ENCODE results near the gene AMBP.

Gene AMBP

GRCh38 chr9:114056527-114056926 lies 21.6 kb downstream of the AMBP start:
- Histone ChIP-seq H3K4me3 (ENCODE audit: low read depth, low read length) (no peak overlapping the region), H3K27ac (ENCODE audit: low read depth, low read length) (no peak overlapping the region), H2AFZ (ENCODE audit: low read length, unreplicated experiment) (no peak overlapping the region), H3K4me1 (ENCODE audit: control insufficient read depth, insufficient read depth, low read length, unreplicated experiment) (no peaks in the 10 kb centered on the region), H3K79me2 (ENCODE audit: control insufficient read depth, insufficient read depth, low read length, unreplicated experiment) (no peaks in the 10 kb centered on the region), H3K27me3 (ENCODE audit: insufficient read depth, low read length) (no peaks in the 10 kb centered on the region), H3K36me3 (ENCODE audit: insufficient read depth, low read length) (no peaks in the 10 kb centered on the region)

- H2AFZ ChIP-seq (ENCODE audit: low read length, unreplicated experiment), result no peak overlapping the region
- H3K4me3 ChIP-seq (ENCODE audit: low read depth, low read length), result no peak overlapping the region
- no peaks in the 10 kb centered on the region for H3K79me2 ChIP-seq (ENCODE audit: control insufficient read depth, insufficient read depth, low read length, unreplicated experiment)
- no peaks in the 10 kb centered on the region for H3K4me1 ChIP-seq (ENCODE audit: control insufficient read depth, insufficient read depth, low read length, unreplicated experiment)
- no peaks in the 10 kb centered on the region for H3K27me3 ChIP-seq (ENCODE audit: insufficient read depth, low read length)
- no peak overlapping the region for H3K27ac ChIP-seq (ENCODE audit: low read depth, low read length)
- no peaks in the 10 kb centered on the region for H3K36me3 ChIP-seq (ENCODE audit: insufficient read depth, low read length)
Observed at GRCh38 chr9:114055894-114056293, 22.2 kb downstream of the AMBP start.

GRCh38 chr9:114055061-114055460 lies 23.0 kb downstream of the AMBP start:
- H3K4me1 ChIP-seq (ENCODE audit: control insufficient read depth, insufficient read depth, low read length, unreplicated experiment), result no peaks in the 10 kb centered on the region
- H2AFZ ChIP-seq (ENCODE audit: low read length, unreplicated experiment), result no peak overlapping the region
- no peaks in the 10 kb centered on the region for H3K27me3 ChIP-seq (ENCODE audit: insufficient read depth, low read length)
- no peak overlapping the region for H3K4me3 ChIP-seq (ENCODE audit: low read depth, low read length)
- no peaks in the 10 kb centered on the region for H3K79me2 ChIP-seq (ENCODE audit: control insufficient read depth, insufficient read depth, low read length, unreplicated experiment)
- H3K27ac ChIP-seq (ENCODE audit: low read depth, low read length), result no peak overlapping the region
- no peaks in the 10 kb centered on the region for H3K36me3 ChIP-seq (ENCODE audit: insufficient read depth, low read length)

GRCh38 chr9:114054191-114054690 lies 23.9 kb downstream of the AMBP start:
- H3K4me1 ChIP-seq (ENCODE audit: control insufficient read depth, insufficient read depth, low read length, unreplicated experiment), result no peaks in the 10 kb centered on the region
- H3K27ac ChIP-seq (ENCODE audit: low read depth, low read length), result no peak overlapping the region
- no peak overlapping the region for H2AFZ ChIP-seq (ENCODE audit: low read length, unreplicated experiment)
- no peaks in the 10 kb centered on the region for H3K36me3 ChIP-seq (ENCODE audit: insufficient read depth, low read length)
- no peak overlapping the region for H3K4me3 ChIP-seq (ENCODE audit: low read depth, low read length)
- H3K79me2 ChIP-seq (ENCODE audit: control insufficient read depth, insufficient read depth, low read length, unreplicated experiment), result no peaks in the 10 kb centered on the region
- H3K27me3 ChIP-seq (ENCODE audit: insufficient read depth, low read length), result no peaks in the 10 kb centered on the region

- no peaks in the 10 kb centered on the region for H3K27me3 ChIP-seq (ENCODE audit: insufficient read depth, low read length)
- H3K4me1 ChIP-seq (ENCODE audit: control insufficient read depth, insufficient read depth, low read length, unreplicated experiment), result no peaks in the 10 kb centered on the region
- no peak overlapping the region for H3K27ac ChIP-seq (ENCODE audit: low read depth, low read length)
- H2AFZ ChIP-seq (ENCODE audit: low read length, unreplicated experiment), result no peak overlapping the region
- no peaks in the 10 kb centered on the region for H3K79me2 ChIP-seq (ENCODE audit: control insufficient read depth, insufficient read depth, low read length, unreplicated experiment)
- H3K4me3 ChIP-seq (ENCODE audit: low read depth, low read length), result no peak overlapping the region
- no peaks in the 10 kb centered on the region for H3K36me3 ChIP-seq (ENCODE audit: insufficient read depth, low read length)
Observed at GRCh38 chr9:114053246-114054005, 24.7 kb downstream of the AMBP start.

GRCh38 chr9:114051706-114052105 lies 26.4 kb downstream of the AMBP start:
- no peaks in the 10 kb centered on the region for H3K4me1 ChIP-seq (ENCODE audit: control insufficient read depth, insufficient read depth, low read length, unreplicated experiment)
- H2AFZ ChIP-seq (ENCODE audit: low read length, unreplicated experiment), result no peak overlapping the region
- H3K36me3 ChIP-seq (ENCODE audit: insufficient read depth, low read length), result no peaks in the 10 kb centered on the region
- H3K27me3 ChIP-seq (ENCODE audit: insufficient read depth, low read length), result no peaks in the 10 kb centered on the region
- H3K79me2 ChIP-seq (ENCODE audit: control insufficient read depth, insufficient read depth, low read length, unreplicated experiment), result no peaks in the 10 kb centered on the region
- no peak overlapping the region for H3K4me3 ChIP-seq (ENCODE audit: low read depth, low read length)
- no peak overlapping the region for H3K27ac ChIP-seq (ENCODE audit: low read depth, low read length)

GRCh38 chr9:114051281-114051680 lies 26.8 kb downstream of the AMBP start:
- Histone ChIP-seq H3K4me3 (ENCODE audit: low read depth, low read length) (no peak overlapping the region), H3K36me3 (ENCODE audit: insufficient read depth, low read length) (no peaks in the 10 kb centered on the region), H3K27me3 (ENCODE audit: insufficient read depth, low read length) (no peaks in the 10 kb centered on the region), H3K4me1 (ENCODE audit: control insufficient read depth, insufficient read depth, low read length, unreplicated experiment) (no peaks in the 10 kb centered on the region), H3K27ac (ENCODE audit: low read depth, low read length) (no peak overlapping the region), H2AFZ (ENCODE audit: low read length, unreplicated experiment) (no peak overlapping the region), H3K79me2 (ENCODE audit: control insufficient read depth, insufficient read depth, low read length, unreplicated experiment) (no peaks in the 10 kb centered on the region)

- Histone ChIP-seq H3K27ac (ENCODE audit: low read depth, low read length) (no peak overlapping the region), H2AFZ (ENCODE audit: low read length, unreplicated experiment) (no peak overlapping the region), H3K79me2 (ENCODE audit: control insufficient read depth, insufficient read depth, low read length, unreplicated experiment) (no peaks in the 10 kb centered on the region), H3K4me3 (ENCODE audit: low read depth, low read length) (no peak overlapping the region), H3K27me3 (ENCODE audit: insufficient read depth, low read length) (no peaks in the 10 kb centered on the region), H3K36me3 (ENCODE audit: insufficient read depth, low read length) (no peaks in the 10 kb centered on the region), H3K4me1 (ENCODE audit: control insufficient read depth, insufficient read depth, low read length, unreplicated experiment) (no peaks in the 10 kb centered on the region)
Observed at GRCh38 chr9:114050646-114051045, 27.5 kb downstream of the AMBP start.

- H3K4me3 ChIP-seq (ENCODE audit: low read depth, low read length), result no peak overlapping the region
- H2AFZ ChIP-seq (ENCODE audit: low read length, unreplicated experiment), result no peak overlapping the region
- no peaks in the 10 kb centered on the region for H3K36me3 ChIP-seq (ENCODE audit: insufficient read depth, low read length)
- no peaks in the 10 kb centered on the region for H3K79me2 ChIP-seq (ENCODE audit: control insufficient read depth, insufficient read depth, low read length, unreplicated experiment)
- no peaks in the 10 kb centered on the region for H3K27me3 ChIP-seq (ENCODE audit: insufficient read depth, low read length)
- no peaks in the 10 kb centered on the region for H3K4me1 ChIP-seq (ENCODE audit: control insufficient read depth, insufficient read depth, low read length, unreplicated experiment)
- H3K27ac ChIP-seq (ENCODE audit: low read depth, low read length), result no peak overlapping the region
Observed at GRCh38 chr9:114050226-114050568, 27.9 kb downstream of the AMBP start.

GRCh38 chr9:114049441-114050225 lies 28.5 kb downstream of the AMBP start:
- H2AFZ ChIP-seq (ENCODE audit: low read length, unreplicated experiment), result no peak overlapping the region
- no peaks in the 10 kb centered on the region for H3K4me1 ChIP-seq (ENCODE audit: control insufficient read depth, insufficient read depth, low read length, unreplicated experiment)
- no peak overlapping the region for H3K27ac ChIP-seq (ENCODE audit: low read depth, low read length)
- no peaks in the 10 kb centered on the region for H3K36me3 ChIP-seq (ENCODE audit: insufficient read depth, low read length)
- no peaks in the 10 kb centered on the region for H3K27me3 ChIP-seq (ENCODE audit: insufficient read depth, low read length)
- H3K79me2 ChIP-seq (ENCODE audit: control insufficient read depth, insufficient read depth, low read length, unreplicated experiment), result no peaks in the 10 kb centered on the region
- H3K4me3 ChIP-seq (ENCODE audit: low read depth, low read length), result no peak overlapping the region
